Sigmoid colon (tissue), 4 donors: ENCODE data around the gene GTPBP3.

Source experiments
- EP300 ChIP-seq, 4 donors: sonication (generic); formaldehyde crosslinking; IDR thresholded peaks; one replicate each; pipeline ENCODE4 v1.6.1; 2017; ENCODE audit warnings: antibody characterized with exemption in 4 of 4
- POLR2A ChIP-seq, 2 donors: fragments of 450-650 bp; IDR thresholded peaks; one replicate each; pipeline ENCODE4 v1.6.1; 2016; ENCODE audit warnings: antibody characterized with exemption in 2 of 2, mild to moderate bottlenecking in 2 of 2, moderate library complexity in 2 of 2
- POLR2AphosphoS5 ChIP-seq, 4 donors: sonication (generic); formaldehyde crosslinking; IDR thresholded peaks; one replicate each; pipeline ENCODE4 v1.6.1; 2017; ENCODE audit warnings: antibody characterized with exemption in 4 of 4
- TF ChIP-seq, protein P1 (sequence below), 4 experiments: fragments of 450-650 bp in 3 of 4; fragments of 200-600 bp in 1 of 4; IDR thresholded peaks; one replicate each; pipeline ENCODE4 v1.5.1; 2016 to 2019; ENCODE audit warnings: antibody characterized with exemption in 4 of 4, mild to moderate bottlenecking in 3 of 4, moderate library complexity in 2 of 4

DNA sequence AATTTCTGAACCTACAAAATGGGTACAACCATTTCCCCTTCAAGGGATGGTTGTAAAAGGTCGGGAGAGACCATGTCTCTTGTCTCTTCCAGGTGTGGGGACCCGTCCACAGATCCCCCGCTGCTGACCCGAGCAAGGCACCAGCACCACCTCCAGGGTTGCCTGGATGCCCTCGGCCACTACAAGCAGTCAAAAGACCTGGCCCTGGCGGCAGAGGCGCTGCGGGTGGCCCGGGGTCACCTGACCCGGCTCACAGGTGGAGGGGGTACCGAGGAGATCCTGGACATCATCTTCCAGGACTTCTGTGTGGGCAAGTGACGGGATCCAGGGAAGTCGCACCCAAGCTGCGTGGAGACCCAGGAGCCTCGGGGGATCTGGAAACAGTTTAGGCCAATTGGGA, 4.0 kb downstream of the GTPBP3 start:
- TF ChIP-seq, protein P1, sequence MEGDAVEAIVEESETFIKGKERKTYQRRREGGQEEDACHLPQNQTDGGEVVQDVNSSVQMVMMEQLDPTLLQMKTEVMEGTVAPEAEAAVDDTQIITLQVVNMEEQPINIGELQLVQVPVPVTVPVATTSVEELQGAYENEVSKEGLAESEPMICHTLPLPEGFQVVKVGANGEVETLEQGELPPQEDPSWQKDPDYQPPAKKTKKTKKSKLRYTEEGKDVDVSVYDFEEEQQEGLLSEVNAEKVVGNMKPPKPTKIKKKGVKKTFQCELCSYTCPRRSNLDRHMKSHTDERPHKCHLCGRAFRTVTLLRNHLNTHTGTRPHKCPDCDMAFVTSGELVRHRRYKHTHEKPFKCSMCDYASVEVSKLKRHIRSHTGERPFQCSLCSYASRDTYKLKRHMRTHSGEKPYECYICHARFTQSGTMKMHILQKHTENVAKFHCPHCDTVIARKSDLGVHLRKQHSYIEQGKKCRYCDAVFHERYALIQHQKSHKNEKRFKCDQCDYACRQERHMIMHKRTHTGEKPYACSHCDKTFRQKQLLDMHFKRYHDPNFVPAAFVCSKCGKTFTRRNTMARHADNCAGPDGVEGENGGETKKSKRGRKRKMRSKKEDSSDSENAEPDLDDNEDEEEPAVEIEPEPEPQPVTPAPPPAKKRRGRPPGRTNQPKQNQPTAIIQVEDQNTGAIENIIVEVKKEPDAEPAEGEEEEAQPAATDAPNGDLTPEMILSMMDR (IDR thresholded peaks at IDR 0.05) = no peak
- no peak for TF ChIP-seq EP300 (IDR thresholded peaks at IDR 0.05)
- TF ChIP-seq POLR2AphosphoS5 (IDR thresholded peaks at IDR 0.05) = no peak
- TF ChIP-seq POLR2A (IDR thresholded peaks at IDR 0.05) = no peak
